GM12892 (cell line): ENCODE data around the gene RNF44.

Experiments used
- POLR2A ChIP-seq: IDR thresholded peaks from 2 replicates; pipeline ENCODE4 v1.6.1; 2011; ENCODE audit warnings: low read depth, low read length, control low read depth
- POLR2AphosphoS5 ChIP-seq: IDR thresholded peaks from 2 replicates; pipeline ENCODE4 v1.6.1; 2011; ENCODE audit warnings: low read depth, low read length, control low read depth
- TAF1 ChIP-seq: IDR thresholded peaks from 2 replicates; pipeline ENCODE4 v1.6.1; 2011; ENCODE audit warnings: low read depth, mild to moderate bottlenecking, control low read depth, low read length, borderline replicate concordance

DNA sequence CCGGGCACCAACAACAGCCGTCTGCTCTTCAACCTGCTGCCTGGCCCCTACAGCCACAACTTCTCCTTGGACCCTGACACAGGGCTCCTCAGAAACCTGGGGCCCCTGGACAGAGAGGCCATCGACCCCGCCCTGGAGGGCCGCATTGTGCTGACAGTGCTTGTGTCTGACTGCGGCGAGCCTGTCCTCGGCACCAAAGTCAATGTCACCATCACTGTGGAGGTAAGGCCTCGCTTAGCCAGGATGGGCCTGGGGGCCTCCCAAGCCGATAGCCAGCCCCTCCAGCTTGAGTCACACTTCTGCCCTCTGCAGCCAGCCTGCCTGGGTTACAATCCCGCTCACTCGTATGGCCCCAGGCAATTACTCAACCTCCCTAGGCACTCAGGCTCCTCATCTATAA is 44.2 kb upstream of the RNF44 start:
- TF ChIP-seq TAF1 (no peak), POLR2A (no peak), POLR2AphosphoS5 (no peak)
